Measurements from ENCODE around the gene COL9A1.

Gene COL9A1

DNA sequence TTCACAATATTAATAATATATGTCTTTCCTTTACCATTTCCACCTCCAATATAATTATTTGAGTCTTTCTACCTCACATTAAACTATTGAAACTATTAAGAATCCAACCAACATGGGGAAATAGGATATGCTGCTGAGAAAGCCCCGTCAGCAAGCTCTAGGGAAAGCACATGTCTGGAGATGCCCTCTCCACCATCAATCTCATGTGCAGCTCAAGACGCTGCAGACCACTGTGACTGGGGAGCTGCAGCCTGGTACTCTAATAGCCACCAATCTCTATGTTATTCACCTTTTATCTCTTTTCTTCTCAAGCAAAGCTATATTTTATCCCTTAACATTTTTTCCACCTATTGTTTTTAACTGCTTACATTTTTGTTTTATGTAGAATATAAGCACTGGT lies 50.3 kb downstream of the COL9A1 start:
- Histone ChIP-seq H2AFZ (ENCODE audit: low read depth, low read length) (no peak overlapping the region), H3K4me1 (ENCODE audit: insufficient read depth, low read length) (no peaks in the 10 kb centered on the region), H3K27me3 (ENCODE audit: insufficient read depth, low read length) (no peaks in the 10 kb centered on the region), H3K36me3 (ENCODE audit: insufficient read depth, low read length) (no peaks in the 10 kb centered on the region), H3K9me3 (ENCODE audit: low read length) (no peaks in the 10 kb centered on the region), H3K4me3 (ENCODE audit: low read length) (no peak overlapping the region)

DNA sequence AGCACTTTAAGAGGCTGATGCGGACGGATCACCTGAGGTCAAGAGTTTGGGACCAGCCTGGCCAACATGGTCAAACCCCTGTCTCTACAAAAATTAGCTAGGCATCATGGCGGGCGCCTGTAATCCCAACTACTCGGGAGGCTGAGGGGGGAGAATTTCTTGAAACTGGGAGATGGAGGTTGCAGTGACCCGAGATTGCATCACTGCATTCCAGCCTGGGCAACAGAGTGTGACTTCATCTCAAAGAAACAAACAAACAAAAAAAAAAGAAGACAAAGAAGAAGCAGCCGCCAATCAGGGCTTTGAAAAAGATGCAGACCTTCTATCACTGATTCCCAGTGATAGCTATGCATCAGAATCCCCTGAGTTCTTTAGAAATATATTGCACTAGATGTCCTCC lies 56.8 kb downstream of the COL9A1 start:
- H3K4me1 ChIP-seq (ENCODE audit: insufficient read depth, low read length), result peaks cover 1% of the 10 kb centered on the region
- H3K4me3 ChIP-seq (ENCODE audit: low read length), result no peak overlapping the region
- no peaks in the 10 kb centered on the region for H3K36me3 ChIP-seq (ENCODE audit: insufficient read depth, low read length)
- H2AFZ ChIP-seq (ENCODE audit: low read depth, low read length), result no peak overlapping the region
- no peaks in the 10 kb centered on the region for H3K9me3 ChIP-seq (ENCODE audit: low read length)
- no peaks in the 10 kb centered on the region for H3K27me3 ChIP-seq (ENCODE audit: insufficient read depth, low read length)

DNA sequence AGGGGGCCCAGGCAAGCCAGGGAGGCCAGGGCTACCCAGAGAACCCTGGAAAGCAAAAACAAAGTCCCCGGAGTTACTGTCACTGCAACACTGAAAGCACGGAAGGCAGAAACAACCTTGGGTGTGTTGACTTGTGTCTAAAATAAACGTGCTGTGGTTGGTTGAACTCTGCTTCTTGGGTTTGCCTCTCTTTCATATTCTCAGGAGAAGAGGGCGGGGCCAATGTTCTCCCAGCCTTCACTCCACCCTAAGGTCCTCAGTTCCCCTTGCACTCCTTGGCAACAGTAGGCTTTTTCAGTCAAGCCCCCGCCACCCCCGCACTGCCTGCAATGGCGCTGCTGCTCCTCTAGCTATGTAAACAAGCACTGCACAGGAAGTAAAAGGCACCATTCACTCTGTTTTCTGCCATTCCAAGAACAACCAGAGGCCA lies 60.9 kb downstream of the COL9A1 start:
- Histone ChIP-seq H2AFZ (ENCODE audit: low read depth, low read length) (no peak overlapping the region), H3K4me3 (ENCODE audit: low read length) (no peak overlapping the region), H3K27me3 (ENCODE audit: insufficient read depth, low read length) (no peaks in the 10 kb centered on the region), H3K4me1 (ENCODE audit: insufficient read depth, low read length) (peaks cover 1% of the 10 kb centered on the region), H3K36me3 (ENCODE audit: insufficient read depth, low read length) (no peaks in the 10 kb centered on the region), H3K9me3 (ENCODE audit: low read length) (no peaks in the 10 kb centered on the region)

DNA sequence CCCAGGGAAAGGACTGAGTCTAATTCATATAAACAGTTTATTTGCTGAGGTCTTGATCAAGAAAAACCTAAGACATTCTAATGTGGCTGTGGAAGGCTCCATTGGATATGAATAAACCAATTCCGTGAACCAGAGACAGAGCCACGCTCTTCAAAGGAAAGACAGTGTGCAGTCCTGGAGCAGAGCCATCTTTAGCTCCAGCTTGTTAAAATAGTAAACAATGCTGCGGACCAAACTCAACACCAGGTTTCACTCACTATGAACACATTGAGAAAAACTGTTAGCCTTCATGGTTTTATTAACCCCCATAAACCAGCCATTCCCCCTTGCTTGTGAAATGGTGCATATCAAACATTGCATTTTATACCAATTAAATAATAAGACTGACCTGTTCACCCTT lies 61.9 kb downstream of the COL9A1 start:
- Histone ChIP-seq H3K4me3 (ENCODE audit: low read length) (no peak overlapping the region), H2AFZ (ENCODE audit: low read depth, low read length) (no peak overlapping the region), H3K4me1 (ENCODE audit: insufficient read depth, low read length) (peaks cover 1% of the 10 kb centered on the region), H3K36me3 (ENCODE audit: insufficient read depth, low read length) (no peaks in the 10 kb centered on the region), H3K9me3 (ENCODE audit: low read length) (no peaks in the 10 kb centered on the region), H3K27me3 (ENCODE audit: insufficient read depth, low read length) (no peaks in the 10 kb centered on the region)

DNA sequence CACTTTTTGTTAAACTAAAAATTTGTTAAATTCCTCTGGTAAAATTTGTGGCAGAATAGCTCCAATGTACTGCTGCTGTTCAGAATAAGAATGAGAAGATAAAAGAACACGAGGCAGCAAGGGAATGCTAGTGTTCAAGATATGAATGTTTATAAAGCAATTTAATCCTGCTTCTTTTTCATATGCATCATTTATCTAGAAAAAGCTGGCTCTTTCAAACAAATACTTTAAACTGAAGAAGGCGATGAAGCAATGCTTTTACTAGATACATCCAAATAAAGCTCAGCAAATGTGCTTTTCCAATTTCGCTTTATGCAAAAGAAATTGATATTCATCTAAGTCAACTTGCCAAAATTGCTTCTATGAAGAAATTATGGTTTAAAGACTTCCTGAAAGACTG lies 66.5 kb downstream of the COL9A1 start:
- H3K27me3 ChIP-seq (ENCODE audit: insufficient read depth, low read length), result no peaks in the 10 kb centered on the region
- no peak overlapping the region for H2AFZ ChIP-seq (ENCODE audit: low read depth, low read length)
- H3K4me3 ChIP-seq (ENCODE audit: low read length), result no peak overlapping the region
- H3K4me1 ChIP-seq (ENCODE audit: insufficient read depth, low read length), result no peaks in the 10 kb centered on the region
- H3K9me3 ChIP-seq (ENCODE audit: low read length), result no peaks in the 10 kb centered on the region
- H3K36me3 ChIP-seq (ENCODE audit: insufficient read depth, low read length), result no peaks in the 10 kb centered on the region

DNA sequence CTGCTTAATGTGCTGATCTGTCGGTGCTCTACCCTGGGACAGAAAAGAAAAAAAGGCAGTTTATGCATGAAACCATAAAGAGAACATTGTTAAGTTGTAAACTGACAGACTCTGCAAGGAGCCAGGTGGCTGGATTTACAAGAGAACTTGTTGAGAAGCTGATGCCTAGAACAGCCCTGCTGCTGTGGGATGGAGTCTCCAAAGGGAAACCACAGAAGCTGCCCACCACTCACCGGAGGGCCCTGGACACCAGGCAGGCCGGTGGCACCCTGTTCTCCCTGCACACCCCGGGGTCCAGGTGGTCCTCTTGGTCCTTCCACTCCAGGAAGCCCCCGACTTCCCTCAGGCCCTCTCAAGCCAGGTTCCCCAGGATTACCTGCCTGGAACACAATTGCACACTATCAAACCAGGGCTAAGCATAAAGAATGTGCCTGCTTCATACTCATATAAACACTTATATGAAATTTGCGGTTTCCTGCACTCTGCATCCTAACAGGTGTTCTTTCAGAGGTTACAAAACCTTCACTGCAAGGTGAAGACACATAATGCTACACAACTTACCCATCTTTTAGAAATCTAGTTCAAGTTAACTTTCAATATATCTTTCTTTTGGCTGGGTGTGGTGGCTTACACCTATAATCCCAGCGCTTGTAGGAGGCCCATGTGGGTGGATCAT lies 68.2 kb downstream of the COL9A1 start:
- Histone ChIP-seq H3K36me3 (ENCODE audit: insufficient read depth, low read length) (no peaks in the 10 kb centered on the region), H3K4me1 (ENCODE audit: insufficient read depth, low read length) (no peaks in the 10 kb centered on the region), H3K27me3 (ENCODE audit: insufficient read depth, low read length) (no peaks in the 10 kb centered on the region), H2AFZ (ENCODE audit: low read depth, low read length) (no peak overlapping the region), H3K4me3 (ENCODE audit: low read length) (no peak overlapping the region), H3K9me3 (ENCODE audit: low read length) (no peaks in the 10 kb centered on the region)

DNA sequence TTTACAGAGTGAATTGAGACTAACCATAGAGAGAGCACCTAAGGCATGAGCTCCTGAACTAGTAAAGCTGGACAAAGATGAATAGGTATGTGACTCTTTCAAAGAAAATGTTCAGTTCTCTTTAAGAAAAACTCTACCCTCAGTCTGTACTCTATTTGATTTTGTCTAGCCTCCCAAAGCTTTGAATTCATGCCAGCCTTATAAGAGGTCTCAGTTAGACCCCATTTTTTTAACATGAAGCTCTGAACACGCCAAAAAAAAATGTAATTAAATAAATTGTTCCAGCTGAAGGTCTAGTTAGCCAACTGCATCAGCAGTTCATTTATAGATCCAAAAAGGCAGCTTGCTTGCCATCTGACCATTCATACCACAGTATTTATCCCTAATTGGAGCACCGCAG lies 71.6 kb downstream of the COL9A1 start:
- no peaks in the 10 kb centered on the region for H3K36me3 ChIP-seq (ENCODE audit: insufficient read depth, low read length)
- H3K4me1 ChIP-seq (ENCODE audit: insufficient read depth, low read length), result no peaks in the 10 kb centered on the region
- H2AFZ ChIP-seq (ENCODE audit: low read depth, low read length), result no peak overlapping the region
- H3K4me3 ChIP-seq (ENCODE audit: low read length), result no peak overlapping the region
- H3K9me3 ChIP-seq (ENCODE audit: low read length), result no peaks in the 10 kb centered on the region
- no peaks in the 10 kb centered on the region for H3K27me3 ChIP-seq (ENCODE audit: insufficient read depth, low read length)

DNA sequence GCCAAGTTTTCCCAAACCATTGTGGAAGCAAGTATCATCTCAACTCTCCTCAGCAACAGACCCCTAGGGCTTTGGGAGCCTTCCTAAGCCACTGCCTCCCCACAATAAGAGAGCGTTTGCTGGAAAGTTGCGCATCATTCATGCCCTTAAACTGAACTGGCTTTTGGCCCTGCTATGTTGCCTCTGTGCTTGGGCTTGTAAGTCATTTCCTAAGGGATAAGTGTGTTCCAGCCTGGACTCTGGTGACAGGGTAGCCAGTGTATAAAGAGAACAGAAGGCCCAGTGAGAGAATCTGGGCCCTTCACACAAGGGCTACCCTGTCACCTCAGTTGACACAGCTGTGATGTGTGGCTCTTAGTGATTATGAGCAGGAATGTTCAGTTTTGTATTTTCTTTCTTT lies 77.8 kb downstream of the COL9A1 start:
- Histone ChIP-seq H3K27me3 (ENCODE audit: insufficient read depth, low read length) (no peaks in the 10 kb centered on the region), H3K4me3 (ENCODE audit: low read length) (no peak overlapping the region), H3K9me3 (ENCODE audit: low read length) (no peaks in the 10 kb centered on the region), H2AFZ (ENCODE audit: low read depth, low read length) (no peak overlapping the region), H3K4me1 (ENCODE audit: insufficient read depth, low read length) (no peaks in the 10 kb centered on the region), H3K36me3 (ENCODE audit: insufficient read depth, low read length) (no peaks in the 10 kb centered on the region)

DNA sequence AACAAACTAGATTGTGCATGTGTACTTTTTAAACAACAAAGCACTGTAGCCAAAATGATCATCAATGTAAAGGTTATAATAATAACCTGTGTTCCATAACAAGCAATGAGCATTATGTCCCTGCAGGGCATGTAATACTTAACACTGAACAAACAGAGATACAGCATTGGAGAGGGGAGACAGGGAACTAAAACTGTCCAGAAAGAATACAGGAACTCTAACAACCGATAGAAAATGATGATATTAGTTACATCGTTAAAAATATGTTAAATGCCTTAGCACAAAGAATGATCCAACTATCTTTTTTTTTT lies 80.5 kb downstream of the COL9A1 start:
- Histone ChIP-seq H3K27me3 (ENCODE audit: insufficient read depth, low read length) (no peaks in the 10 kb centered on the region), H3K4me3 (ENCODE audit: low read length) (no peak overlapping the region), H3K9me3 (ENCODE audit: low read length) (no peaks in the 10 kb centered on the region), H3K4me1 (ENCODE audit: insufficient read depth, low read length) (no peaks in the 10 kb centered on the region), H2AFZ (ENCODE audit: low read depth, low read length) (no peak overlapping the region), H3K36me3 (ENCODE audit: insufficient read depth, low read length) (no peaks in the 10 kb centered on the region)

DNA sequence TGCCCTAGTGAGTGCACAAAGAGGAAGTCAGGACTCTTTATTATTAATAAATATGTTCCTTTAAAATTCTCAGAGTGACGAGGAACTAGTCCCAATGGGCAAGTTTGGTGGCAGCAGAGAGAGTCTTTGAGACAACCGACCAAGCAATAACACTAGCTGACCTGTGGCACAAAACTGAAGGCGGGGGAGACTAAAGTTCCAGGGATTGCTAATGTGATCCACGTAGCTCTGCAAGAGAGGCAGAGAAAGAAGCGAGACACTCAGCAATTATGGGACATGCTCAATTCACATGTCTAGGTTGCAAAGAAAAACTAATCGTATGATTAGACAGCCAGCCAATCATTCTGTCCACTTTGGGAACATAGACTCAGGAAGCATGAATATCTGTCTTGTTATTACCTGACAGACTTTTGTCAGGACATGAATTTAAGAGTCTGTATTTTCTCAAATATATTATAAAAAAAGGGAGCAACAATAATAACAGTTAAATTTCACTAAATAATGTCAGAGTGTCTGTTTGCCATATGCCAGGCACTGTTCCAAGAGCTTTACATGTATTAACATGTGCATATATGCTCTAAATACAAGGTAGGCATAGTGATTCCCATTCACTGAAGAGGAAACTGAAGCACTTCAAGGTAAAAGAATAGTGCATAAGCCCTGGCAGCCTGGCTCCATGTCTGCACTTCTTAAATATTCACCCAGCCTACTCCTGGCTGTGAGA lies 81.0 kb downstream of the COL9A1 start:
- no peaks in the 10 kb centered on the region for H3K9me3 ChIP-seq (ENCODE audit: low read length)
- H3K36me3 ChIP-seq (ENCODE audit: insufficient read depth, low read length), result no peaks in the 10 kb centered on the region
- no peak overlapping the region for H2AFZ ChIP-seq (ENCODE audit: low read depth, low read length)
- no peaks in the 10 kb centered on the region for H3K4me1 ChIP-seq (ENCODE audit: insufficient read depth, low read length)
- H3K27me3 ChIP-seq (ENCODE audit: insufficient read depth, low read length), result no peaks in the 10 kb centered on the region
- H3K4me3 ChIP-seq (ENCODE audit: low read length), result no peak overlapping the region

DNA sequence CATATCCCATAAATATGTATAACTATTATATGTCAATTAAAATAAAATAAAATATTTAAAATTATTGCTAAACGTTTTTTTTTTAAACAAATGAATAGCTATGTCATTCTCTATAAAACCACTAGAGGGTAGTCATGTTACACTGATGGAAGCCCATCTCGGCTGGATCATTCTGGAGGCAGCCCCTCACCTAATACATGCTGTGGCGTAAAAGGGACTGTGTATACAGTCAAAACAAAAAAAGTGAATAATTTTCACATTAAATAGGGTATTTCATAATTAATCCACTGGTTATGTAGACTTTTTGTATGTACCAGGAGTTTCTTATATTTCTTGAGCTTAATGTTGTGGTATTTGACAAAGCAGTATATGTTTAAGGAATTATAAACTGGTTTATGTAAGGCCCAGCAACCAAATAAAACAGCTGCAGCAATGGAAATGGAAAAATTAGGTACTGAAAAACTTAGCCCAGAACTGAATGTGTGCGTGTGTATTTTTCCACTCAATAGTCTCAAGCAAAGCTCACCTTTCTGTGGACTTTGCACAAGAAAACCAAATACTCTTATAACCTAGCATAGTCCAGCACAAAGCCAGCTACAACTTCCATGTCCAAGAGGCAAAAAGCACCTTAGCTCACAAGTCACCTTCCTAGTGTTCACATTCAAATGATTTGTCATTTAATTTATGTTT lies 81.7 kb downstream of the COL9A1 start:
- Histone ChIP-seq H3K9me3 (ENCODE audit: low read length) (no peaks in the 10 kb centered on the region), H2AFZ (ENCODE audit: low read depth, low read length) (no peak overlapping the region), H3K4me1 (ENCODE audit: insufficient read depth, low read length) (no peaks in the 10 kb centered on the region), H3K36me3 (ENCODE audit: insufficient read depth, low read length) (no peaks in the 10 kb centered on the region), H3K4me3 (ENCODE audit: low read length) (no peak overlapping the region), H3K27me3 (ENCODE audit: insufficient read depth, low read length) (no peaks in the 10 kb centered on the region)

DNA sequence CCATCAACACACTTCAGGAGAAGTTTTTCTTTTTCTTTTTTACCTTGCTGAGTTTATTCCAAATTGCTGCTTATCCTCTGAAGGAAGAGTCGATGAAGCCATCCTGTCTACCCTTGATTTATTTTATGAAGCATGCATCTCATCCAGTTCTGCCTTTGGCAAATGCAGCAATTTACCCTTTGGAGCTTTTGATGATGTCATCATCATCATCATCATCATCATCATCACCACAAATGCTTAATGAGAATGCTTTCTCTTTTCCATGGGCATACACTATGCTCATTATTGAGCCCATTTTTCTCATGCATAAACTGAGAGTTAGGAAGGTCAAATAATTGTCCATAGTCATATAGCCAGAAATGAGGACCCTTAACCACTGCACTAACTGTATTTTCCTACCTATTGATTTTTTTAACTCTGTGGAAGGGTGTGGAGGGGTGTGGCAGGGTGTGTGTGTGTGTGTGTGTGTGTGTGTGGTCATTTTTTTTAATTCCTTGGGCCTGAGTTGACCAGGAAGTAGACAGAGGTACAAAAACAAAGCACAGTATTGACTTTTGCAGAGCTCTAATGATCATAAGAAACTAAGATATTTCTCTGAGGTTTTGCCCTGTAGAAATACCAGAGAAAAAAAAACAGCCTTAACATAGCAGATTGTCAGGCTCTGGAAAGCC lies 82.8 kb downstream of the COL9A1 start:
- H2AFZ ChIP-seq (ENCODE audit: low read depth, low read length), result no peak overlapping the region
- H3K4me3 ChIP-seq (ENCODE audit: low read length), result no peak overlapping the region
- no peaks in the 10 kb centered on the region for H3K27me3 ChIP-seq (ENCODE audit: insufficient read depth, low read length)
- H3K36me3 ChIP-seq (ENCODE audit: insufficient read depth, low read length), result no peaks in the 10 kb centered on the region
- no peaks in the 10 kb centered on the region for H3K4me1 ChIP-seq (ENCODE audit: insufficient read depth, low read length)
- no peaks in the 10 kb centered on the region for H3K9me3 ChIP-seq (ENCODE audit: low read length)

DNA sequence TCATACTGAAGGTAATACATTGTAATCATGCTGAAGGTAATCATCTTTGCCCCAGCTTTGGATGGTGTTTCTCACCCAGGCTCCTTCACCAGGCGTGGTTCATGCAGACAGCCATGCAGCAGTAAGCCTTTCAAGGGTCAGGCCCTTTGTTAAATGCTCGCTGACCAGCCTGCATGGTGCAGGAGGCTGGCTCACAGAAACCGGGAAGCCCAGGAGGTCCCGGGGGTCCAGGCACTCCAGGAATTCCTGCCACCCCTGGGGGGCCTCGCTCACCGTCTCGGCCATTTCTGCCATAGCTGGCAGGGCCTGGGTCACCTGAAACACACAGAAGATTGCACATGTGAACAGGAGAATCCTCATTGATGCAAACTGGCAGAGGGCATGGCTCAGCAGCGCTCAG lies 86.1 kb downstream of the COL9A1 start:
- Histone ChIP-seq H2AFZ (ENCODE audit: low read depth, low read length) (no peak overlapping the region), H3K27me3 (ENCODE audit: insufficient read depth, low read length) (no peaks in the 10 kb centered on the region), H3K4me3 (ENCODE audit: low read length) (no peak overlapping the region), H3K9me3 (ENCODE audit: low read length) (no peaks in the 10 kb centered on the region), H3K4me1 (ENCODE audit: insufficient read depth, low read length) (no peaks in the 10 kb centered on the region), H3K36me3 (ENCODE audit: insufficient read depth, low read length) (no peaks in the 10 kb centered on the region)

All from neuron (in vitro differentiated cells).